Fibroblast of lung (primary cell): ENCODE data around the gene RCL1. TPM values are rescaled to one million over a fixed set of nuclear protein-coding genes. Genes with fewer than 3 reads are reported as not detected.
A peak's percentile ranks its signal among the peaks of the same experiment; 100 is the strongest.

Source experiments
- DNase-seq, 2 donors: peaks; one replicate each; pipeline versions ENCODE4 v3.0.0 to v3.0.0-alpha.2; 2010; ENCODE audit warnings: low read depth in 2 of 2
- H2AFZ ChIP-seq: 2 replicates; pipeline ENCODE4 v1.5.1; 2012; ENCODE audit warnings: low read length, control low read depth, inconsistent platforms
- H3K27ac ChIP-seq: 2 replicates; pipeline ENCODE4 v1.5.1; 2011; ENCODE audit warnings: low read length, control low read depth; ENCODE audit not compliant: insufficient read depth
- H3K27me3 ChIP-seq: 2 replicates; pipeline ENCODE4 v1.5.1; 2011; ENCODE audit warnings: mild to moderate bottlenecking, low read length; ENCODE audit not compliant: control insufficient read depth, insufficient read depth
- H3K36me3 ChIP-seq: 2 replicates; pipeline ENCODE4 v1.5.1; 2011; ENCODE audit warnings: low read length; ENCODE audit not compliant: control insufficient read depth, insufficient read depth
- H3K4me1 ChIP-seq: 2 replicates; pipeline ENCODE4 v1.5.1; 2011; ENCODE audit warnings: low read length; ENCODE audit not compliant: control insufficient read depth, insufficient read depth; ENCODE audit errors: extremely low read depth
- H3K4me2 ChIP-seq: 2 replicates; pipeline ENCODE4 v1.5.1; 2011; ENCODE audit warnings: low read length, control low read depth; ENCODE audit not compliant: insufficient read depth; ENCODE audit errors: extremely low read depth
- H3K4me3 ChIP-seq, 4 experiments: fragments of 200-600 bp in 1 of 4; sonication (generic) in 1 of 4; replicated peaks in 1 of 4; 2 replicates each; pipeline ENCODE4 v1.5.1; 2011 to 2016; ENCODE audit warnings: low read length in 4 of 4, low read depth in 3 of 4, mild to moderate bottlenecking in 3 of 4, control low read depth in 2 of 4, inconsistent platforms in 1 of 4, mixed read lengths in 1 of 4; ENCODE audit not compliant: insufficient read depth in 1 of 4; ENCODE audit errors: control extremely low read depth in 1 of 4
- H3K79me2 ChIP-seq: 2 replicates; pipeline ENCODE4 v1.5.1; 2012; ENCODE audit warnings: mild to moderate bottlenecking, low read length, inconsistent platforms; ENCODE audit not compliant: control insufficient read depth, insufficient read depth
- H3K9ac ChIP-seq: 2 replicates; pipeline ENCODE4 v1.5.1; 2011; ENCODE audit warnings: mild to moderate bottlenecking, low read length, control low read depth; ENCODE audit not compliant: insufficient read depth
- H3K9me3 ChIP-seq: 2 replicates; pipeline ENCODE4 v1.5.1; 2012; ENCODE audit warnings: low read depth, low read length; ENCODE audit not compliant: control insufficient read depth, insufficient read depth
- H4K20me1 ChIP-seq: 2 replicates; pipeline ENCODE4 v1.5.1; 2011; ENCODE audit warnings: low read length; ENCODE audit not compliant: control insufficient read depth, insufficient read depth; ENCODE audit errors: extremely low read depth
- EZH2 ChIP-seq: IDR thresholded peaks from 2 replicates; pipeline ENCODE4 v1.5.1; 2012; ENCODE audit warnings: low read length, control low read depth, mild to moderate bottlenecking; ENCODE audit errors: missing control alignments
- polyA plus RNA-seq, 2 donors: library from polyadenylated mRNA; depleted of rRNA in 1 of 2; stranded (reverse) in 1 of 2; unstranded in 1 of 2; fragments of >200 nt; gene quantifications; 2 replicates each; pipeline ENCODE4 v1.2.1, GENCODE V29; 2011 to 2012; ENCODE audit warnings: missing spikeins in 1 of 2
- total RNA-seq: library from RNA; depleted of rRNA; stranded (reverse); fragments of >200 nt; gene quantifications from 2 replicates; pipeline ENCODE4 v1.2.1, GENCODE V29; 2014
- TF ChIP-seq, protein P1 (sequence below), 2 donors: IDR thresholded peaks in 1 of 2; conservative IDR thresholded peaks in 1 of 2; 1 replicate in 1 of 2; 2 replicates in 1 of 2; pipeline ENCODE4 v1.5.1; 2011 to 2012; ENCODE audit warnings: low read length in 2 of 2, control low read depth in 1 of 2, inconsistent platforms in 1 of 2, low read depth in 1 of 2, mild to moderate bottlenecking in 1 of 2

Gene RCL1
- total and polyA plus RNA-seq, 2 donors (not counting 1 experiment from before 2014, with no cell fraction given), result 5.0 to 14.5 TPM

DNA sequence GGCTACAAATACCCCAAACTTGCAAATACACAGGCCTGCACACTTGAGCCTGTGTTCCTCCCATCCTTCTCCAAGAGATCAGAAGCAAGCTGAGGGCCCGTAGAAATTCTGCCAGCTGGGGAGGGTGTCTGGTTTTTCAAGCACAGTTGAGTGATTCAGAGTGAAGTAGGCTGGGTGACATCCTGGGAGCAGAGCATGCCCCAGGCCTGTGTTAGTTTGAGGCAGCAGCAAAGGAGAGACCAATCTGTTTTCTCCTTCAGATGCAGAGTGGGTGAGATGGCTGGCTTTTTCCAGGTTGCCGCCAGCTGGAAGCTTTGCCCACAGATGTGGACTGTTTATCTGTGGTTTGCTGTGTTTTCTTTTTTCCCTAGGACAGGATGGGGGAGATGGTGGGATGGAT is 63.1 kb downstream of the RCL1 start:
- Histone ChIP-seq H3K79me2 (no peaks in the 10 kb centered on the region), H3K36me3 (no peaks in the 10 kb centered on the region), H3K4me3 (no peak overlapping the region), H2AFZ (no peak overlapping the region), H3K4me1 (peaks cover 7% of the 10 kb centered on the region), H3K4me2 (no peak overlapping the region), H3K27me3 (no peaks in the 10 kb centered on the region), H4K20me1 (no peaks in the 10 kb centered on the region), H3K9ac (no peak overlapping the region), H3K9me3 (no peaks in the 10 kb centered on the region), H3K27ac (no peak overlapping the region)
- peak; percentile 72 to 80 for DNase-seq
- no peak for TF ChIP-seq EZH2
- TF ChIP-seq, protein P1, sequence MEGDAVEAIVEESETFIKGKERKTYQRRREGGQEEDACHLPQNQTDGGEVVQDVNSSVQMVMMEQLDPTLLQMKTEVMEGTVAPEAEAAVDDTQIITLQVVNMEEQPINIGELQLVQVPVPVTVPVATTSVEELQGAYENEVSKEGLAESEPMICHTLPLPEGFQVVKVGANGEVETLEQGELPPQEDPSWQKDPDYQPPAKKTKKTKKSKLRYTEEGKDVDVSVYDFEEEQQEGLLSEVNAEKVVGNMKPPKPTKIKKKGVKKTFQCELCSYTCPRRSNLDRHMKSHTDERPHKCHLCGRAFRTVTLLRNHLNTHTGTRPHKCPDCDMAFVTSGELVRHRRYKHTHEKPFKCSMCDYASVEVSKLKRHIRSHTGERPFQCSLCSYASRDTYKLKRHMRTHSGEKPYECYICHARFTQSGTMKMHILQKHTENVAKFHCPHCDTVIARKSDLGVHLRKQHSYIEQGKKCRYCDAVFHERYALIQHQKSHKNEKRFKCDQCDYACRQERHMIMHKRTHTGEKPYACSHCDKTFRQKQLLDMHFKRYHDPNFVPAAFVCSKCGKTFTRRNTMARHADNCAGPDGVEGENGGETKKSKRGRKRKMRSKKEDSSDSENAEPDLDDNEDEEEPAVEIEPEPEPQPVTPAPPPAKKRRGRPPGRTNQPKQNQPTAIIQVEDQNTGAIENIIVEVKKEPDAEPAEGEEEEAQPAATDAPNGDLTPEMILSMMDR (conservative IDR thresholded peaks at IDR 0.05 in 1 of 2, IDR thresholded peaks at IDR 0.05 in 1 of 2; ENCODE audit: low read depth in 1 of 2, low read length in 2 of 2), result no peak

DNA sequence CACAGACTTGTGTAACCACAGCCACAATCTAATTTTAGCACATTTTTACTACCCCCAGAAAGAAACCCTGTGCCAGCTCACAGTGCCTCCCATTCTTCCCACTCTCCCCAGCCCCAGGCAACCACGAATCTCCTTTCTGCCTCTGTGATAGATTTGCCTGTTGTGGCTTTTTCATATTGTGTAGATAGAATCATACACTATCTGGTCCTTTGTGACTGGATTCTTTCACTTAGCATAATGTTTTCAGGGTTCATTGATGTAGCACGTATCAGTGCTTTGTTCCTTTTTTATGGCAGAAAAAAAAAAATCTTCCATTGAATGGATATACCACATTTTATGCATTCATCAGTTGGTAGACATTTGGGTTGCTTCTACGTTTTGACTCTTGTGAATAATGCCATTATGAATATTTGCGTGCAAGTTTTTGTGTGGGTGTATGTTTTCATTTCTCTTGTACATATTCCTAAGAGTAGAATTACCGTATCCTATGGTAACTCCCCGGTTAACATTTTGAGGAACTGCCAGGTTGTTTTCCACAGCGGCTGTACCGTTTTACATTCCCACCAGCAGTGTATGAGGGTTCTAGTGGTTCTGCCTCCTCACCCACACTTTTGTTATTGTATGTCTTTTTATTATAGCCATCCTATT is 64.5 kb downstream of the RCL1 start:
- Histone ChIP-seq H3K27me3 (no peaks in the 10 kb centered on the region), H3K4me3 (no peak overlapping the region), H3K36me3 (no peaks in the 10 kb centered on the region), H4K20me1 (no peaks in the 10 kb centered on the region), H3K27ac (no peak overlapping the region), H3K9ac (no peak overlapping the region), H3K79me2 (no peaks in the 10 kb centered on the region), H2AFZ (no peak overlapping the region), H3K4me1 (peaks cover 7% of the 10 kb centered on the region), H3K9me3 (no peaks in the 10 kb centered on the region), H3K4me2 (no peak overlapping the region)
- no peak for TF ChIP-seq EZH2
- TF ChIP-seq, protein P1 (conservative IDR thresholded peaks at IDR 0.05 in 1 of 2, IDR thresholded peaks at IDR 0.05 in 1 of 2; ENCODE audit: low read depth in 1 of 2, low read length in 2 of 2), result no peak
- DNase-seq, result peak in 1 of 2 donors; percentile 34

DNA sequence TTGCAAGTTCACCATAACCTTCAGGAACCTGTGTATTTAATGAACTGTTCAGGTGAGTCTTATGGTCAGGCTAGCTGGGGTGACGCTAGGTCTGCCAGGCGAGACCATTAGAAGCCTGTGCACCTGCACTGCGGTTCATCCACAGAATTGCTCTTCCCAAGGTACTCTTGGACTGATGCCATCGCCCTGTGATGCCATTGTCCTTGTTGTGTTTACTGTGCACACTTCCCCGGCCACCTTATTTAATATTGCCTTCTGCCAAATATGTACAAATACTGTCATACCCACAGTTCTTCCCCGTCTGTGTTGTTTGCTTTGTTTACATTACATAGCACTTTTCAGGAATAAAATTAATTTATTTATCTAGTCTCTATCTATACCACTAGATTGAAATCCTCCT is 66.3 kb downstream of the RCL1 start:
- no peaks in the 10 kb centered on the region for H3K79me2 ChIP-seq
- DNase-seq, result no peak

More for the DNA sequence above, 66.3 kb downstream of the RCL1 start:
- no peak overlapping the region for H3K4me2 ChIP-seq
- no peak overlapping the region for H2AFZ ChIP-seq
- TF ChIP-seq, protein P1 (conservative IDR thresholded peaks at IDR 0.05 in 1 of 2, IDR thresholded peaks at IDR 0.05 in 1 of 2; ENCODE audit: low read depth in 1 of 2, low read length in 2 of 2), result no peak
- no peak for TF ChIP-seq EZH2
- no peaks in the 10 kb centered on the region for H3K27me3 ChIP-seq
- H3K9me3 ChIP-seq, result no peaks in the 10 kb centered on the region
- H3K4me1 ChIP-seq, result peaks cover 7% of the 10 kb centered on the region
- H3K27ac ChIP-seq, result no peak overlapping the region
- H3K4me3 ChIP-seq, result no peak overlapping the region
- no peaks in the 10 kb centered on the region for H4K20me1 ChIP-seq
- H3K36me3 ChIP-seq, result no peaks in the 10 kb centered on the region
- no peak overlapping the region for H3K9ac ChIP-seq
